HuH-7.5 (cell line): ENCODE measurements around the gene SRPX.

ENCODE experiments used
- DNase-seq: peaks from one replicate; pipeline ENCODE4 v3.0.0; 2011; ENCODE audit warnings: low spot score

Gene SRPX, protein sequence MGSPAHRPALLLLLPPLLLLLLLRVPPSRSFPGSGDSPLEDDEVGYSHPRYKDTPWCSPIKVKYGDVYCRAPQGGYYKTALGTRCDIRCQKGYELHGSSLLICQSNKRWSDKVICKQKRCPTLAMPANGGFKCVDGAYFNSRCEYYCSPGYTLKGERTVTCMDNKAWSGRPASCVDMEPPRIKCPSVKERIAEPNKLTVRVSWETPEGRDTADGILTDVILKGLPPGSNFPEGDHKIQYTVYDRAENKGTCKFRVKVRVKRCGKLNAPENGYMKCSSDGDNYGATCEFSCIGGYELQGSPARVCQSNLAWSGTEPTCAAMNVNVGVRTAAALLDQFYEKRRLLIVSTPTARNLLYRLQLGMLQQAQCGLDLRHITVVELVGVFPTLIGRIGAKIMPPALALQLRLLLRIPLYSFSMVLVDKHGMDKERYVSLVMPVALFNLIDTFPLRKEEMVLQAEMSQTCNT

DNA sequence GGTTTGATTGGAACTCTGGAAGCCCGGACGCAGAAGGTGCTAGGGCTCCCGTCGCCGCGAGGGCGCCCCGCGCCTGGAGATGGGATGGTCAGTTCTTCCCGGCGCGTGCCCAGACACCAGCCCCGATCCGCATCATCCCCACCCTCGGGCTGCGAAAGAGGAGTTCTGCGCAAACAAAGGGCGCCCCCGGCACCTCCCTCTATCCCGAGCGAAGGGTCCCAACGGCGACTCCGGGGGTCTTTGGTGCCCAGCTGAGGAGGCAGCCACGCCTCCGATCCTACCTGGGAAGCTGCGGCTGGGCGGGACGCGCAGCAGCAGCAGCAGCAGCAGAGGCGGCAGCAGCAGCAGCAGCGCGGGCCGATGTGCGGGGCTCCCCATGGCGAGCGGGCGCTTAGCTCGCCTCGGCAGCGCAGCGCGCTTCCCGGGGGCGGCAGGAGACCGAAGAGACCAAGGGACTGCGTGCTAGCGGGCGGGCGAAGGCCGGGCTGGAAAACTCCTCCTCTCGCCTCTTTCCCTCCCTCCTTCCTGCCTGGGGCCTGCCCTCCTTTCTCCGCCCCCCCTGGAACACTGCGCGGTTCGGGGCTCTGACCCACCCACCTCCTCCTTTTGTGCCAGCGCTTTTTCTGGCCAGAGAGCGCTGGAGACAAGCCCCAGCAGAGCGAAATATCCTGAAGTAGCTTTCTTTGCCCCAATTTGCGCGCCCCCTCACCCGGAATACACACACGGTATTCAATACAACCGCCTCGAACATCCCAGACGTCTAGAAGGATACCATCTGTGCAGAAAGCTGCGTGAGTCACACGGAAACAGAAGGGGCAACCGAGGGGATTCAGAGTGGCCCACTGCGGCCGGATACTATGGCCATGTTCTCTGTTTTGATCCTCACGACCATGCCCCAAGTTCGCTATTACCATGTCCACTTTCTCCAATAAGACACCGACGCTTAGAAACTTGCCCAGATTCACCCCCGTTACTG is at the start of gene SRPX:
TSS of gene SRPX (minus strand) at position 457 of the 976 bp plus-strand sequence. CDS start at position 378, 79 bp downstream.
- DNase-seq: no peak

DNA sequence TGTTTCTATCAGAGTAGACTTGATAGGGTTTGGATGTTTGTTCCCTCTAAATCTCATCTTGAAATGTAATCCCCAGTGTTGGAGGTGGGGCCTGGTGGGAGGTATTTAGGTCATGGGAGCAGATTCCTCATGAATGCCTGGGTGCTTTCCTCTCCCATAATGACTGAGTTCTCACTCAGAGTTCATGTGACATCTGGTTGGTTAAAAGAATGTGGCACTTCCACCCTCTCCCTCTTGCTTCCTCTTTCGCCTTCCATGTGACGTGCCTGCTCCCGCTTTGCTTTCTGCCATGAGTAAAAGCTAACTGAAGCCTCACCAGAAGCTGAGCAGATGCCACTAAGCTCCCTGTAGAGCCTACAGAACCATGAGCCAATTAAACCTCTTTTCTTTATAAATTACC is 47.3 kb upstream of the SRPX start:
- no peak for DNase-seq

DNA sequence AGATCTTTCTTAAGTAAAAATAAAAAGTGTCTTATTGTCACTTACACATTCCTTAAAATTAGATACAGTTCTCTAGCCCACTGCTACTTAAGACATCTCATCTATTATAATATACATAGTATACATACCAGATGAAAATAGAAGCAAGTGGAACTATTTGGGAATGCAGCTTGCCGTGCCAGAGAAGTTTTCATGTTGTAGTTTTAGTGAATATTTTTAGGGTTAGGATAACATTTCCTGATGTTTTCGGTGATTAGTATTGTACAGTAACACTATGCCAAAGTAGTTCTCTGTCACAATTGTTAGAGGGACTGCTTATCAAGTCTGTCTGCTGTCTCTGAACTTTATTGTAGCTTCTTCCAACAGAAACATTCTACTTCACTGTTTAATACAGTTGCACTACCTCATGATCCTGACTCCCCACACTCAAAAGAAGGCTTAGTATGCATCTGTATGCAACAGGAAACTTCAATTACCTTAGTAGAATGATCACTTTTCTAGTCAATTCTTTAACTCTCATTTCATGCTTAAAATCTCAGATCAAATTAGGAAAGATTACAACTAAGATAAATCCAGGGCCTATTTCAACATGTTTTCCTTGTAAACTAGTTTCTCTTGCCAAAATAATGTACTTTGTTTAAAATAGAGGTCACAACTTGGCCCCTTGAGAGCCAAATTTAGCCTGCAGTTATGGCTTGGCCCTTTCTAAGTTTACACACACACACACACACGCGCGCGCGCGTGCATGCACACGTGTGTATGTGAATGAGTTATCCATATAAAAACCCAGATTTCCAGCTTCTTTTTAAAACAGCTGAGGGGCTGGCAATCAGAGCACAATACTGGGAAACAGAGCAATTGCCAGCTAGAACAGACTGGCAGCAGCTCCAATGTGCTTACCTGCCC is 42.3 kb upstream of the SRPX start:
- DNase-seq: no peak

DNA sequence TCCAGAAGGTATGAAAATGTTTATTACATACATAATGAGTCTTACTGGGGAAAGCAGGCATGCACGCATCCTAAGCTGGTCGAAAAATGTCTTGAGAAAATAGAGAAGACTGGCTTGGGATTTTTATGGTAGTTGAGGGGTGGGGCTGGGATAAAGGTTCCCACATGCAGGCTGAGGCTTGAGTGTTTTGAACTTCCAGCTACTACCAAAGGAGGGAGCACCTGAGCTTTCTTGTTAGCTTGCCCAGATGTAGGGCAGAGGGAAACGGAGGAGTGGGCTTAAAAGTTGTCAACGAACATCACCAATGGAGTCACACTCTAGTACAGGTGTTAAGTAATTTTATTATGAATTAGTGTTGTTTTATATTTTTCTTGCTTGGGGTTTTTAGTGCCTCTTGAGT is 39.6 kb upstream of the SRPX start:
- DNase-seq: peak; percentile 40

DNA sequence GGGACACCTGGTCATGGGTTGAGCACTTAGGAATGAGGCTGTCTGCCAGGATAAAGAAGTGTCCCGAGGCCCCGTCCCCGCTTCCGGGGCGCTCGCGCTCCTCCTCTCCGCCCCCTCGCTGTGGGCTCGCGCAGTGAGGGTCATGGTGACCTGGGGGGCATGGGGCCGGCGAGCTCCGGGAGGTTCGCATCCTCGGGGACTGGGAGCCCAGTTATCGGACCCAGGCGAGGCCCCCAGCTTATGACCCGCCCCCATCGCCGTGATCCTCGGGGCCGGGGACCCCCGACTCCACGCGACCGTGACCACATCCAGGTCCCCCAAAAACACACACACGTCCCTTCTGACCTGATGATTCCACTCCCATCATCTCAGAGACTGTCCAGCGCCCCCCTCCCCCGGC is 35.3 kb upstream of the SRPX start:
- no peak for DNase-seq

DNA sequence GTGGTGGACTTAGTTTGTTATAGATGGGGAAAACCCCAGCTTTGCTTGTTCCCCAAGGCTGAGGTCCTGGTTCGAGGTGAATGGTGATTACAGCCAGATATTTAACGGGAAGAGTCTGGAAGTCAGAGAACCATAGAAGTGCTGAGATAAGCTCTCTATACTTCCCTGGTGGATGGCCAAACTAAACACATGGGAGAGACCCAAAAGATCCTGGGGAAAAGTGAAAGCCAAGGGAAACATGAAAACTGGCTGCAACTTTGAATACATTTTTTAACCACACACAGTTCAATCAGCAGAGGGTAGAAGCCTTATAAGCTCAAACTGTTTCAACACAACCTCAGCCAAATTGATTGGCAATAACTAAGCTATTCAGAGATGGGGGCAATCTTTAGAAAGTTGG is 29.3 kb upstream of the SRPX start:
- DNase-seq: no peak

DNA sequence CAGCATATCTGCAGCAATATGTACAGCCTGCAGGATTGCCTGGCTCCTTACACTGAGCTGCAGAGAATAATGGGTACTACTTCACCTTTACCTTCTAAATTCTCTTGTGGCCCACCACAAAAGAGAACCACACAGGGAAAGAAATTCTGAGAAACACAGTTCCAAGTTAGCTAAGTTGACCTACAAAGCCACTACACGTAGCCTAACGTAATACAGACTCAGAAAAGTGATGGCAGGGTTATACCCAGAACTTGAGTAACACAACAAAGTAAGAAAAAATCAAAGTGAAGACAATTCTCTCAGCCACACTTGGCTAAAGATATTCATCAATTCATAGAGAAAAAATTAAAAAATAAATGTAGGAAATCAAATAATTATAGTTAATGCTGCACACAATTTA is 26.4 kb upstream of the SRPX start:
- no peak for DNase-seq

DNA sequence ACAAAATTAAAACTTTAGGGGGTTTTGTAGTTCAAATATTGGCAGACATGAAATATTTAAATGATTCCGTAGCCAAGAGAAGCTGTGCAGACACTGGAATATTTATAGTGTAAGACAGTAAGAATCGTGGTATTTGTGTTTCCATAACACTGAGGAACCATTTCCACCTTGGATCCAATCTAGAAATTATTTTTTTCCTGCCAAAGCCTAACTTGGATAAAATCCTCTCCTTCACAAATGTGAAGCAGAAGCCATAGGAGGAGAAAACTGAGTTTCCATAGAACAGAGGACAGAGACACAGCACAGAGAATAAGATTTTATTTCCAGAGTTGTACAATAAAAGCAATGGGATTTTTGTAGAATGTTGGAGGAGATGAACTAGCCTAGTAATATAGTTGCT is 19.9 kb upstream of the SRPX start:
- no peak for DNase-seq

DNA sequence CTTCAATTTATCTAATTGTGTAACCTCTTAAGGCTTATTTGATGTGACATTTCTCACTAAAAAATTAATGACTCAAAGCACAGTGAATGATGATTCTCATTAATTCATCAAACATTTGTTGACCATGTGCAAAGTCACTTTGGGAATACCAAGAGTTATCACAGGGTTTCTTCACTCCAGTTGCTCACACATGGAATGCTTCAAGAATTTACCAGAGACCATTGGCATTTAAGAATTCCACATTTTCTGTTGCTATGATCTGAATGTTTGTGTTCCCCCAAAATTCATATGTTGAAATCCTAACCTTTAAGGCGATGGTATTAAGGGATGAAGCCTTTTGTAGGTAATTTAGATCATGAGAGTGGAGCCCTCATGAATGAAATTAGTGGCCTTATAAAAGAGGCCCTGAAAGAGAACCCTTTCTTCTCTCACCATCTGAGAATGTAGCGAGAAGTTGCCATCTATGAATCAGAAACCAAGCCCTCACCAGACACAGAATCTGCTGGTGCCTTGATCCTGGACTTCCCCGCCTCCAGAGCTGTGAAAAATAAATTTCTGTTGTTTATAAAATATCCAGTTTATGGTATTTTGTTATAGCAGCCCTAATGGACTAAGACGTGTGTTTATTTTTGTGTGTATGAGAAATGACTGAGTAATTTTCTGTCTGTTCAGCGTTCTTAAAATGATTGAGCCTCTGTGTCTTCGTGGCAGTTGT is 16.4 kb upstream of the SRPX start:
- DNase-seq: no peak

DNA sequence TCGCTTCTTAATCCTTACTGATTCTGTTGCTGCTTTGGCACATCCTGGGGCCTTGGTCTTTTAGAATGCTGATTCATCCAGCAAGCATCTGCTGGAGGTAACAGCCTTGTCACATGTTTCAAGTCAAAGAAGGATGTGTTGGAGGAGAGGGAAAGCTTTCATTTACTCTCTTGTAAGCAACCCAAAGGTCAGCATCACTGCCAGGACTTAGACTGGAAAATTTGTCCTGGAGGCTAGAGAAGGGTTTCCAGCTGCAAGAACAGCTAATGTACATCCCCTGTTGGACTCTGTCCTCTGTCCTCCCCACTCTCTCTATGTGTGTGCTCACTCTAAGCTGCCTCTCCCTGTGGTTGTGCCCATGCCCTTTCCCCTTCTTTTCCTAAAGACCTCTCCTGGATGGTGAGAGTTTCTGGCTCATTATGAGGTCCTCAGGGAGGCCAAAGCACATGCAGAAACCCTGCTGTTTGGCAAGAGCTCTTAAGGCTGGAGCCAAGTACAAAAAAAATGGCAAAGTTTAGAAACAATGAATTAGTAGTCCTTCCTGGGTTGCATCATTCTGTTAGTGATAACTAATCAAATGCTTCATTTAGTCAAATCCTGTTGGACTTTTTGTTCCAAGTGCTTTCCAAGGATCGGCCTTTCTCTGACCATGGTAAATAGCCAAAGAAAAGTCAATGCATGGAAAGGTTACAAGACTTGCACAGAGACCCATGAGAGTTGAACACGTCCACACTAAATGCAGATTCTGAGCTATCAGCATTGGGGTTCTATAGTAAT is 13.4 kb upstream of the SRPX start:
- no peak for DNase-seq

DNA sequence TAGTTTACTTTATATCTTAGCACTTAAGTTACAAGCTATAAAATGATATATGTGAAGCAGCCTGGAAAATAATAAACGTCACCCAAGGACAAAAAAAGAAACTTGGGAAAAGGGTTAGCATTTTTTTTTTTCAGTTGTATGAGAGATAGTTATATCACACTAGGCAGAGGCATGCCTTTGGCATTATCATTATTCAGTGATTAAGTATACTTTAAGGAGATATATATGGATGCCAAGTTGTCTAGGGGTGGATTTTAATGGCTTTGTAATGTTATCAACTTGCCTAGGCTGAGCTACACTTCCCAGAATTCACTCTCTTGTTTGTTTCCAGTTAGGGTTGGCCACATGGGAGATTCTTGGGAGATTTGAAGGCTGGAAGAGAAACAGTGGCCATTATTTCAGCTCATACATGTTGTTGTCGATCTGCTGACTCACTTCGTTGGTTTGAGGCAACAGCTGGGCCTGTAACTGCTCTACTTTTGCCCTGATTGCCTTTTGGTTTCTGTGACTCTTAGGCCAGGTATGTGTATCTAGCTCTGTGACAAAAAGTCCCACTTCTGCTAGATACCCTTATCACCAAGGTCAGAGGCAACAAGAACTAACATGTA is 11.5 kb upstream of the SRPX start:
- DNase-seq: no peak

DNA sequence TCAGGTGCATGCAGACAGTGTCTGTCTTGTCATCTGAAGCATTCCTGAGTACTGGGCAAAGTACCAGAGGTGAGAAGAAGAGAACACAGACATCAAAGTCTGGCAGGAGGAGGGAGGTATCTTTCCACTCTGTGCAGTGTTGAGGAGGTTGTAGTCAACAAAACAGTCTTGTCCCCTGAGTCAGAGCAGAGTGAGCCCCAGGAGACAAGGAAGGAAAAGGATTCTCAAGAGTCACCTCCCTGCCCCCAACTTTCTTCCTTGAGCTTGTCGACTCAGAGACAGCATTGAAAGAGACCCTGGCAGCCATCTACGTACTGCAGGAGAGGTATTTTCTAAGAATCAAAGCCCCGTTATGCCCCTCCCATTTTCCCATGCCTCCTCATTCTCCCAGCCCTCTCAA is 4.4 kb upstream of the SRPX start:
- DNase-seq: no peak

DNA sequence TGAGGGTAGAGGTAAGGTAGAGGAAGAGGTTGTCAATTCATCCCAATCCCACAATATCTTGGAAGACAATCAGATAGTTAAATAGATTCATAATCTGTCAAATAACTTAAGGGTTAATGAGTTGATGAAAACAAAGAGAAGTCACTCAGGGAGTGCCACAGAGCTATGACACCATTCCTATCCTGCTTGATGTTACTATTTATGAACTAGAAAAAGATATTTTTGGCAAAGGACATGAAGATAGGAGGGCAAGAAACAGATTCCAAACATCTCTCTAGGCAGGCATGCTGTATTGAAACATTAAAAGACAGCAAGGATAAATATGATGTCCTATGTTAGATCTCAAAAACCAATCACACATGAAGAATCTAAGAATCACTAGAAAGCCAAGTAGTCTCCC is 3.5 kb upstream of the SRPX start:
- DNase-seq: no peak

DNA sequence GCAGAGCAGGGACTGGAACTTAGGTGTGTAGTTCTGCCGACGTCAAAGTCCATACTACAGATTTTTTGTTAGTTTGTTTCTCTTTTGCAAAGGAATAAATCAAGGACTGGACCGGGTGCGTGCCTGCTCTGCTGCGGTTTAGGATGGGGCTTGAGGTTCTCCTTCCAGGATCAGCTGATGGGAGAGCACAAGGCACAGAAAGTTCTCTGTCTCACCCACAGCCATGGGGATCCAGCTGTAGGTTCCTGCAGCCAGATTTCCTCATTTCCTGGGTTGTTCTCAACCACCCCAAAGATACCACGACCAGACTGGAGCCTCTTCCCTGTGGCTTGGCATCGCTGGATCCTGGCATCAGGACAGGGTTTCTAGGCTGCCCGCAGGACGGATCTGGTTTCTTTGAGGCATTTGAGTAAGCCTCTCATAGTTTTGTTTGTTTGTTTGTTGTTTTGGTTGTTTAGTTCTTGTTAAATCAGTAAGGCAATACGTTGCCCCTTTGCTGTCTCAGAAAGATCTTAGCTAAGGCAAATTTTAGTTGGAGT is 789 bp upstream of the SRPX start:
- no peak for DNase-seq

DNA sequence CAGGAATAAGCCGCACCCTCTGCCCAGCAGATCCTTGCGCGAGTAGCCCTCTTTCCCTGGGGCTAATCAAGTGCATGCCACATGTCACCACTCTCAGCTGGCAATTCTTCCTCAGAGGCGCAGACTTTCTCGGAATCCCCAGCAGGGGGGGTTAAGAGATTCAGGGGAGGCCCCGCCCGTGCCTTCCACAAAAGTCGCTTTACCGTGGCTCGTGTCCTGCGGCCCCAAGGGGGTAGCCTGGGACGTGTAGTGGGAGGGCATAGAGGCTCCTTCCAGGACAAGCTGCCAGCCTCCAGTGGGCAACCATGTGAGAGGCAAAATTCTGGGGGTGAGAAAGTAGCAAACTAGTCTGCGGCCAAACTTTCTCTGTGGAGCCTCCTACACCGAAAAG is 652 bp downstream of the SRPX start:
- DNase-seq: no peak

DNA sequence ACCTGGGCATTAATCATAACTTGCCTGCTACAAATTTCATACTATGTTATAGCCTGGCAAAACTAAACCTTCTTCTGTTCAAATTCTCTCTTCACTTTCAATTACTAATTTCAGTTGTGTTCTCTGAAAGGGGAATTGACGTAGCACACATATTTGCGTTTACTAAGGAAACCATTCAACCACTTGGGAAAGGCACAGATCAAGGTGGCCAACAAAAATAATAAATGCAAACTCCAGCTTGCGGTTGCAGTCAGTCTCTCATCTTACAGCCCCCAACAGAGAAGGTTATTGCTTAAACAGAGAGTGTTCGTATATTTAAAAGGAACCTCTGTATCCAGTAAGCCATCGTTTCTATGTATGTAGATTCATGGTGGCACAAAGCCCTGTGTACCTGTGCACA is 4.0 kb downstream of the SRPX start:
- no peak for DNase-seq

DNA sequence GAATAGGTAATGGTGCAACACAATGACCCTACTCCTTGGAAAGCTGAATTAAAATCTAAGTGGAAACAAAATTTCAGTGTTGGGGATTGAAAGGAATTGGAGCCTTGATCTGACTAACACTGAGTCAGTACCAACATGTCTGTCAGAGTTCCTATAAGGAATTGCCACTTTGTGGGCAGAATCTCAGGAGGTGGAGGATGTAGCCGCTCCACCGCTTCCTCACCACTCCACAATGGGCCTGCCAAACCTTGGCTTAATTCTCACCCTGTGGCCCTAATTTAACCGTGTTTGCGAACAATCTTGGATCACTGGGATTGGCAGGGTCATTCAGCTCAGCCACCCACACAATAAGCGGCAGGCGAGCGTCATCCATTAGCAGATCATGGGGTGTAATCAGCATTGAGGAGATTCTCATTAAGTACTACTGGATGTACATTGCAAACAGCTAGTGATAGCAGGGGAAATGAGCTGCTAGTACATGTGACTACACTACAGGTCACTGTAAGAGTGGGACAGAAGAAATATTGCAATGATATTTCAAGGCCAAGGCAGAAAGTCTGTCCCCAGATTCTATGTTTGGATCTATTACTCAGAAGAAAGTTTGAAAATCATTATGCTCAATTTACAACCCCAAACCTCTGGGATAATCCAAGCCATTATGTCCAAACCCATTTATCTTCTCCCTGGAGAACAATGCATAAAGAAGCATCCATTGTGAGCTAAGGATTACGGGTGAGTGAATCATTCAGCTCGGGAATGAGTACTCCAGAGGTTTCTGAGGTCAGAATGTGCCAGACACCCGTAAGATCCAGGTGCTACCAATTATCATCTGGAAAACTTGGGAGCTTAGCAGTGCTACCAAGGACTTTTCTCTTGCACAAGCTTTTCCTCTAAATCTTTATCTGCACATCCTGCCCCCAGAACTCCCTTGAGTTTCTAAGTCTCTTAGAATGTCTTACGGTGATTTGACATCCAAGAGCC is 5.8 kb downstream of the SRPX start:
- DNase-seq: no peak

DNA sequence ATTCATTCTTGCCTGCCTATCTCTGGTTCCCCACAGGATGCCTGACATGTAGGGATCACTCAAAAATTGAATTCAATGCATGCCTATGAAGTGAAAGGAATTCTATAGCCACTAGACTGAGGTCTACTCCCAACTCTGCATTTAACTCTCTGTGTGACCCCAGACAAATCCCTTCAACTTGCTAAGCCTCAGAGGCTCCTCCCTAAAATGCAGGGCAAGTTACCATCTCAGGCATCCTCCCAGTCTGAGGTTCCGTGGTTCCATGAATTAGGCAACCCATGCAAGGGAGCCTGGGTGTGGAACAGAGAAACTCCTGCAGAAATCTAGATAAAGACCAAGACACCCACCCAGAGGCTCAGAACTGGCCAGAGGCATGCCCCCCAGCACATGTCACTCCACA is 6.6 kb downstream of the SRPX start:
- no peak for DNase-seq
